Measurements from ENCODE around the gene CTRB1. TPM values are rescaled to one million over a fixed set of nuclear protein-coding genes. Genes with fewer than 3 reads are reported as not detected.
"Not testable (repeated sequence)": the region's sequence is repeated elsewhere in the genome, so short reads cannot be mapped to it uniquely, and the experiment has no call there.

Gene CTRB1
- total RNA-seq, 1 donor, result not detected

DNA sequence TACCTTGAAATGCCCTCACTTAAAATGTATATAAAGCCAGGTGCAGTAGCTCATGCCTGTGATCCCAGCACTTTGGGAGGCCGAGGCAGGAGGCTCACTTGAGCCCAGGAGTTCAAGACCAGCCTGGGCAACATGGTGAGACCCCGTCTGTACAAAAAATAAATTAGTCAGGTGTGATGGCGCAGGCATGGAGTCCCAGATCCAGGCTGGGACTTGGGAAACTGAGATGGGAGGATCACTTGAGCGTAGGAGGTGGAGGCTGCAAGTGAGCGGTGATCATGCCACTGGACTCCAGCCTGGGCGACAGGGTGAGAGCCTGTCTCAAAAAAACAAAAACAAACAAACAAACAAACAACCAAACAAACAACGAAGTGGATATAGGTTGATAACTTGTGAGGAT is 9.3 kb upstream of the CTRB1 start:
- not testable (repeated sequence) for H3K9me3 ChIP-seq (ENCODE audit: low read depth, low read length); H3K27me3 ChIP-seq (ENCODE audit: insufficient read depth, low read length); H3K4me1 ChIP-seq (ENCODE audit: insufficient read depth, low read length); H3K4me3 ChIP-seq (ENCODE audit: low read length)

DNA sequence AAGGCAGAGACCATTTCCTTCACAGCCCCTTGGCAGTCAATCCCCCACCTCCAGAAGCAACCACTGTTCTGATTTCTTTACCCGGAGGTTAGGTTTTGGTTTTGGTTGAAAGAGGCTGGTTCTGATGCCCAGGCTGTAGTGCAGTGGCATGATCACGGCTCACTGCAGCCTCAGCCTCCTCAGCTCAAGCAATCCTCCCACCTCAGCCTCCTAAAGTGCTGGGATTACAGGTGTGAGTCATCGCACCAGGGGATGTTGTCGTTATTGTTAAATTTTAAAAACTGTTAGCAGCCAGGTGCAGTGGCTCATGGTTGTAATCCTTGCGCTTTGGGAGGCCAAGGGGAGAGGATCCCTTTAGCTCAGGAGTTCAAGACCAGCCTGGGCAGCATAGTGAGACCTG is 8.8 kb upstream of the CTRB1 start:
- no peaks in the 10 kb centered on the region for H3K4me1 ChIP-seq (ENCODE audit: insufficient read depth, low read length)
- H3K9me3 ChIP-seq (ENCODE audit: low read depth, low read length), result no peaks in the 10 kb centered on the region

DNA sequence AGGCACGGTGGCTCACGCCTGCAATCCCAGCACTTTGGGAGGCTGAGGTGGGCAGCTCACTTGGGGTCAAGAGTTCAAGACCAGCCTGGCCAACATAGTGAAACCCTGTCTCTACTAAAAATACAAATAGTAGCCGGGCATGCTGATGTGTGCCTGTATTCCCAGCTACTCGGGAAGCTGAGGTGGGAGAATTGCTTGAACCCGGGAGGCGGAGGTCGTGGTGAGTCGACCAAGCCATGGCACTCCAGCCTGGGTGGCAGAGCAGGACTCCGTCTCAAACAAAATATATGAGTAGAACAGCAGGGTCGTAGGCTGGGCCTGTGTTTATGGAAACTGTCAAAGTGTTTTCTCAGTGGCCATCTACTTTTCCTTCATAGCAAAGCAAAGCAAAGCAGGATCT is 7.5 kb upstream of the CTRB1 start:
- not testable (repeated sequence) for H3K4me1 ChIP-seq (ENCODE audit: insufficient read depth, low read length); H3K4me3 ChIP-seq (ENCODE audit: low read length); H3K27me3 ChIP-seq (ENCODE audit: insufficient read depth, low read length)

More for the DNA sequence above, 8.8 kb upstream of the CTRB1 start:
- Histone ChIP-seq H3K27me3 (ENCODE audit: insufficient read depth, low read length) (no peaks in the 10 kb centered on the region), H3K4me3 (ENCODE audit: low read length) (no peak overlapping the region)

DNA sequence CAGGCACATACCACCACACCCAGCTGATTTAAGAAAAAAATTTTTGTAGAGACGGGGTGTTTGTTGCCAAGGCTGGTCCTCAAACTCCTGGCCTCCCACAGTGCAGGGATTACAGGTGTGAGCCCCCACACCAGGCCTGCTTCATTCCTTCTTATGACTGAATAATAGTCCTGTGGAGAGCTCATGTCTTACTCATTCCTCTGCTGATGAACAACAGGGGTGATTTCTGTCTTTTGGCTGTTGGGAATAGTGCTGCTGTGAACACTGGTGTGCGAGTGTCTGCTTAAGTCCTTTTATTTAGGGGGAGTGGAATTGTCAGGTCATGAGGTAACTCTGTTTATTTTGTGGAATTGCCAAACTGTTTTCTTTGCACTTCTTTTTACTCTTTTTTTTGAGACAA is 2.7 kb upstream of the CTRB1 start:
- Histone ChIP-seq H3K9me3 (ENCODE audit: low read depth, low read length) (no peaks in the 10 kb centered on the region), H3K4me3 (ENCODE audit: low read length) (no peak overlapping the region), H3K27me3 (ENCODE audit: insufficient read depth, low read length) (no peaks in the 10 kb centered on the region), H3K4me1 (ENCODE audit: insufficient read depth, low read length) (no peaks in the 10 kb centered on the region)

More for the DNA sequence above, 7.5 kb upstream of the CTRB1 start:
- H3K9me3 ChIP-seq (ENCODE audit: low read depth, low read length), result not testable (repeated sequence)

DNA sequence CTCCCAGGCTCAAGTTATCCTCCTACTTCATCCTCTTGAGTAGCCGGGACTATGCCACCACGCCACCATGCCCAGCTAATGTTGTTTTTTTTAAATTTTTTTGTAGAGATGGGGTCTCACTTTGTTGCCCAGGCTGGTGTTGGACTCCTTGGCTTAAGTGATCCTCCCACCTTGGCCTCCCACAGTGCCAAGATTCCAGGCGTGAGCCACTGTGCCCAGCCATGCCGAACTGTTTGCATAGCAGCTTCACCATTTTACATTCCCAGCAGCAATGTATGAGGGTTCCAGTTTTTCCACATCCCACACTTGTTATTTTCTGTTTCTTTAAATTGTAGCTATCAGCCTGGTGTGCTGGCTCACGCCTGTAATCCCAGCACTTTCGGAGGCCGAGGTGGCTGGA is 2.2 kb upstream of the CTRB1 start:
- no peak overlapping the region for H3K4me3 ChIP-seq (ENCODE audit: low read length)
- no peaks in the 10 kb centered on the region for H3K9me3 ChIP-seq (ENCODE audit: low read depth, low read length)

DNA sequence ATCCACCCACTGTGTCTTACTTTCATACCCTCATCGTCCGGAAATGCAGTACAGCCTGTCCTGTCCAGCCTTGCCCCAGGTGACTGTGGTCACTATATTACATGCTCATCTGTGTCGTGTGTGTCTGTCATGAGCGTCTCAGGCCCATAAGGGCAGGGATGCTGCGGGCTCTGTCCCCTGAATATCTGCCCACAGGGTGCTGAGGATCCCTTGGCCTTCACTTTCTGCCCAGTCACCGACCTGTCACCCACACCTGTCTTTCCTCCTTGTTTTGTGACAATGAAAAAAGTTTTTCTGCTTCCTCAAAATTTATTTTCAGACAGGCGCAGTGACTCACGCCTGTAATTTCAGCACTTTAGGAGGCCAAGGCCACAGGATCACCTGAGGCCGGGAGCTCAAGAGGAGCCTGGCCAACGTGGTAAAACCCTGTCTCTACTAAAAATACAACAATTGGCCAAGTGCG is 1.4 kb upstream of the CTRB1 start:
- Histone ChIP-seq H3K4me3 (ENCODE audit: low read length) (no peak overlapping the region), H3K9me3 (ENCODE audit: low read depth, low read length) (no peaks in the 10 kb centered on the region), H3K27me3 (ENCODE audit: insufficient read depth, low read length) (no peaks in the 10 kb centered on the region), H3K4me1 (ENCODE audit: insufficient read depth, low read length) (no peaks in the 10 kb centered on the region)

More for the DNA sequence above, 2.2 kb upstream of the CTRB1 start:
- Histone ChIP-seq H3K27me3 (ENCODE audit: insufficient read depth, low read length) (no peaks in the 10 kb centered on the region), H3K4me1 (ENCODE audit: insufficient read depth, low read length) (no peaks in the 10 kb centered on the region)

DNA sequence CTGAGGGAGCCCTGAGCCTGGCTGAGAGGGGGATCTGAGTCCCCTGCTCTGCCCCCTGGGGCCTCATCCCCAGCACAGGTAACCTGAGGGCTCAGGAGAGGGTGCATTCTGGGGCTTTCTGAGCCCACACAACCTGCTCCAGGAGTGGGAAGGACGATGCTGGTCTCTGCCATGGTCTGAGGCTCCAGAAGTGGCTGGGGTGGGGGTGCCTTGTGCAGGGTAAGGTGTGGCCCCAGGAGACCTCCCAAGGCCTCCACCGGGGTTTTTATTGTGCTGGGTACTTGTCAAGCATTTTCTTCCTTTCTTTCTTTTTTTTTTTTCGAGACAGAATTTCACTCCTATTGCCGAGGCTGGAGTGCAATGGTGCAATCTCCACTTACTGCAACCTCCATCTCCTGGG is 300 bp downstream of the CTRB1 start:
- H3K4me1 ChIP-seq (ENCODE audit: insufficient read depth, low read length), result no peaks in the 10 kb centered on the region

DNA sequence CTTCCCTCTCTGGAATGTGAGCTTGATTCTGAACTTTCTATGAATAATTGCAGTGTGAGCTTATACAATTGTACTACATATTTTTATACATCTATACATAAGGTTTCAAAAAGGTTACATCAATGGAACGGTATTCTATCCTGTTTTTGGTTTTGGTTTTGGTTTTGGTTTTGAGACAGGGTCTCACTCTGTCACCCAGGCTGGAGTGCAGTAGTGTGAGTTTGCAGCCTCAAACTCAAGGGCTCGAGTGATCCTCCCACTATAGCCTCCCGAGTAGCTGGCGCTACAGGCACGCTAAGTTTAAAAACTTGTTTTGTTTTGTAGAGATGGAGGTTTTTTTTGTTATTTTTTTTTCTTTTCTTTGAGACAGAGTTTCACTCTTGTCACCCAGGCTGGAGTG is 1.1 kb downstream of the CTRB1 start:
- H3K4me1 ChIP-seq (ENCODE audit: insufficient read depth, low read length), result no peaks in the 10 kb centered on the region
- no peaks in the 10 kb centered on the region for H3K9me3 ChIP-seq (ENCODE audit: low read depth, low read length)
- no peaks in the 10 kb centered on the region for H3K27me3 ChIP-seq (ENCODE audit: insufficient read depth, low read length)
- no peak overlapping the region for H3K4me3 ChIP-seq (ENCODE audit: low read length)

More for the DNA sequence above, 300 bp downstream of the CTRB1 start:
- Histone ChIP-seq H3K9me3 (ENCODE audit: low read depth, low read length) (no peaks in the 10 kb centered on the region), H3K4me3 (ENCODE audit: low read length) (no peak overlapping the region), H3K27me3 (ENCODE audit: insufficient read depth, low read length) (no peaks in the 10 kb centered on the region)

DNA sequence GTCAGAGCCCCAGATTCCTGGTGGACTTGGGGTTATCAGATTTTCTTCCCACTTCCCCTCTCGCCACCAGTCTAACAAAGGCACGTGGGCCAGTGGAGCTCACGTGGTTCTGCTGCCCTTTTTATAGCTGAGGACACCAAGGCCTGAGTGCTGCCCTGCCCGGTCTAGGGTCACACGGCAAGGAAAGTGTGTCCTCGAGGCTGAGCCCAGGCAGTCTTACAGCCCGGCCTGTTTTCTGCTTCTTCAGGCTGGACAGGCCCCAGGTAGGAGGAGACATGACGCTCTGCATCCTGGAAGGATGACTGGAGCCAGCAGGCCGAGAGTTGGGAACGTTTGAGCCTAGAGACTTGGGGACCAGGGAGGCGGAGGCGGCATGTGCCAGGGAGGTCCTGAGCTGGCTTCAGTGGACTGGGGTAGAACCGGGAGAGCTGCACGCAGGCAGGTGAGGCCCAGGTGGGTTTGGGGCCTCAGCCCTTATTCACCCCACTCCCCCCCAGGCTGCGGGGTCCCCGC is 3.5 kb downstream of the CTRB1 start:
- Histone ChIP-seq H3K27me3 (ENCODE audit: insufficient read depth, low read length) (no peaks in the 10 kb centered on the region), H3K9me3 (ENCODE audit: low read depth, low read length) (no peaks in the 10 kb centered on the region), H3K4me1 (ENCODE audit: insufficient read depth, low read length) (no peaks in the 10 kb centered on the region), H3K4me3 (ENCODE audit: low read length) (no peak overlapping the region)

DNA sequence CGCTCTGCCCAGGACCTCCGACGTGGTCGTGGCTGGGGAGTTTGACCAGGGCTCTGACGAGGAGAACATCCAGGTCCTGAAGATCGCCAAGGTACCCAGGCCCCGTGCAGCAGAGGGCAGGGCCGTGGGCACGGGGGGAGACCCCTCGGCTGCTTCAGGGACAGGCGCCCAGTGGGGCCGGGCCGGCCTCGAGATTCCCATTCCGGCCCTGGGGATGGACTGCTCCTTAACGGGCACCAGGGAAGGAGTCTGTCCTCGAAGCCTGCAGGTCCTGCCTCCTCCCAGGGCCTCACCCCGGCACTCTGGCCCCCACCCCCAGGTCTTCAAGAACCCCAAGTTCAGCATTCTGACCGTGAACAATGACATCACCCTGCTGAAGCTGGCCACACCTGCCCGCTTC is 4.3 kb downstream of the CTRB1 start:
- H3K27me3 ChIP-seq (ENCODE audit: insufficient read depth, low read length); H3K4me3 ChIP-seq (ENCODE audit: low read length); H3K4me1 ChIP-seq (ENCODE audit: insufficient read depth, low read length); H3K9me3 ChIP-seq (ENCODE audit: low read depth, low read length): not testable (repeated sequence)

DNA sequence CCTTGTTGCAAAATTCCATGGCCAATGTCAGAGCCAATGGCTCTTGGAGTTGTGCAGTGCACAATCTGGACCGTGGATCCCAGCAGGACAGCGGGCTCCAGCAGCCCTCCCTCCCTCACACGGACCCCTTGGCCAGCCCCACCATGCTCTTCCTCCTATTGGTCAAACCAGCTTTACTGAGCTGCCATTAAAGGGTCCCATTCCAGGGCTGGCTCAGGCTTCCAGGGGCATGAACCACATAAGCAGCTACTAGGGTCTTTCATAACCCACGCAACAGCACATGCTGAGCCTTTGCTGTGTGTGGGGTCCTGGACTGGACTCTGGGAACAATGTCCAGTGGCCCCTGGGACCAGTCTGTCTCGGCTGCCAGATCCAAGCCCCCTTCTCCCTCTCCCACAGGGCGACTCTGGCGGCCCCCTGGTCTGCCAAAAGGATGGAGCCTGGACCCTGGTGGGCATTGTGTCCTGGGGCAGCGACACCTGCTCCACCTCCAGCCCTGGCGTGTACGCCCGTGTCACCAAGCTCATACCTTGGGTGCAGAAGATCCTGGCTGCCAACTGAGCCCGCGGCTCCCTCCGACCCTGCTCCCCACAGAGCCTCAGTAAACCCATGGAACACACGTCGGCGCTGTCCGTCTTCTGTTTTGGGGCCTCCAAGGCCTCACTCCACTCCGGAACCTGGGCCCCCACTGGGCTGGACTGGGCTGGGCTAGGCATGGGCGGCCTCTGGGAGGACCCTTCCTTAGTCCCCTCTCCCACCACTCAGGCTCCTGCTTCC is 5.7 kb downstream of the CTRB1 start:
- Histone ChIP-seq H3K4me1 (ENCODE audit: insufficient read depth, low read length) (no peaks in the 10 kb centered on the region), H3K4me3 (ENCODE audit: low read length) (no peak overlapping the region), H3K27me3 (ENCODE audit: insufficient read depth, low read length) (no peaks in the 10 kb centered on the region), H3K9me3 (ENCODE audit: low read depth, low read length) (no peaks in the 10 kb centered on the region)

DNA sequence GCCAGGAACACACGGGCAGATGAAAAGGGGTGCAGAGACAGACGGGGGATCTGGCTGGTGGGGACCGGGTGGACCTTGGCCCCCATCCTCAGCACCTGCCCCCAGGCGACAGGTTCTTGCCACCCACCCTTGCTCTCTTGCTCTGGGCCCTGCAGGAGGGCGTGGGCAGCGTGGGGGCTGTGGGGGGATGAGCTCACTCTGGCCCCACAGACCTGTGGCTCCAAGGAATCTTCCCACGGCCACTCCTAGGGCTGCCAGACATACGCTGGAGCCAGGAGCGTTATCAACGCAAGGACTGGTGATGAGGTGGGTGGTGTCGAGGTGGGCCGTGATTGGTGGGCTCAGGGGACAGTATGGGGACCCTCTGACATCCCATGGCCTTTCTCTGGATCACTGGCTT is 6.3 kb downstream of the CTRB1 start:
- Histone ChIP-seq H3K9me3 (ENCODE audit: low read depth, low read length) (no peaks in the 10 kb centered on the region), H3K4me1 (ENCODE audit: insufficient read depth, low read length) (no peaks in the 10 kb centered on the region), H3K27me3 (ENCODE audit: insufficient read depth, low read length) (no peaks in the 10 kb centered on the region), H3K4me3 (ENCODE audit: low read length) (no peak overlapping the region)

DNA sequence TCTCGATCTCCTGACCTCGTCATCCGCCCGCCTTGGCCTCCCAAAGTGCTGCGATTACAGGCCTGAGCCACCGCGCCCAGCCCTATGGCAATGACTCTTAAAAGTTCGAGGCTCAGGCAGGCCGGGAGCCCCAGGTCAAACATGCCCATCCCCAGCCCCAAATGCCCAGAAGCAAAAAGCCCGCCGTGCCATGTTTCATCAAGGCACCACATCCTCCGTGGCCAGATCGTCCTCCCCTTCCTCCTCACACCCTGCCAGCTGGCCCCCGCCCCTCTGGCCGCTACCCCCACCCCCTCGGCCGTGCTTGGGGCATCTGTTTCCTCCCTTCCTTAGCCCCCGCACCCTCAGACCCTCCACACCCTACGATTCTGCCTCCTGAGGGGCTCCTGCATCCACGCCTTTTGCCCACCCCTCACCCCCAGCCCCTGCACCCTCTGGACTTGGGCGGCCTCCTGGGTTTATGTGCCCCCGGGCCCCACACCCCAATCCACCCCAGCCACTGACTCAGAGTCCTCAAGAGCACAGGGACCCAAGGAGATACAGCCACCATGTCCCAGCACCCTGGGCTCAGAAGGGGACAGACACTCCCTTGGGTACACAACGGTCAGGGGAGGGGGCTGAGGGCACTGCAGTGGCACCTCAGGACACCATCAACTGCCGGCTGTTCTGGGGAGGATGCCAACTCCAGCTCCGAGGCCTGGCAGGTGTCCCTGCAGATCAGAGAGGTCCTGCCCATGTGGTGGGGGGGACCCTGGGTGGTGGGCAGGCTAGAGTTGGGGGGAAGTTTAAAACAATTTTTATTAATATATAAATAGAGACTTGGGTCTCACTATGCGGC is 7.1 kb downstream of the CTRB1 start:
- Histone ChIP-seq H3K4me1 (ENCODE audit: insufficient read depth, low read length) (no peaks in the 10 kb centered on the region), H3K27me3 (ENCODE audit: insufficient read depth, low read length) (no peaks in the 10 kb centered on the region), H3K9me3 (ENCODE audit: low read depth, low read length) (no peaks in the 10 kb centered on the region), H3K4me3 (ENCODE audit: low read length) (no peak overlapping the region)

DNA sequence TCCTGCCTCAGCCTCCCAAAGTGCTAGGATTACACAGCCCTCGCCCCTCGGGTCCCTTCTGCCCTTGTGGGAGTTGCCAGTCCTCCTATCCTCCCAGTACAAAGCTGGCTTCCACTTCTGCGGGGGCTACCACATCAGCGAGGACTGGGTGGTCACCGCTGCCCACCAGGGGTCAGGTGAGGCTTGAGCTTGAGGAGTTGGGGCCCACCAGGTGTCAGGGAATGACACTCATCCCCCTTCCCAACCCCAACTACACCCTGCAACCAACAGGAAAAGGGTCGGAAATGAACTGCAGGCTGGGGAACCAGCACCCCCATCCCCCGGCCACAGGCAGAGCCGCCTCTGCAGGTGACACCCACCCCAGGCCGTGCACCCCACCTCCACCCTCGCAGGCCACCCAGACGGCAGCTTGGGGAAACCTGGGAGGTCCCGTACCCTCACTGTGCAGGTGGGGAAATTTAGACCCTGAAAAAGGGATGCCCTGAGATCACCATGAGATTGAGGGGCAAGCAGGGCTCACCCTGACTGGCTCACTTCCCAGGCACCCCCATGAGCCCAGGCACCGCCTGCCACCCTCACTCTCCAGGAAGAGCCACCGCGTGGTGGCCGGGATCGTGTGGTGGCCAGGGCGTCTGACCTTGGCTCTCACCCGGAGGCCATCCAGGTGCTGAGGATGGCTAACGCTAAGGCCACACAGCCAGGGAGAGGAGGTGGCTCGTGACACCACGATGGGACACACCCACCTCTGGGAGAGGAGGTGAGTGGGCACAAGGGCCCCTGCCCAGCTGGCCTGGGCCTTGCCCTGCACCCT is 8.0 kb downstream of the CTRB1 start:
- Histone ChIP-seq H3K27me3 (ENCODE audit: insufficient read depth, low read length) (no peaks in the 10 kb centered on the region), H3K4me1 (ENCODE audit: insufficient read depth, low read length) (no peaks in the 10 kb centered on the region), H3K9me3 (ENCODE audit: low read depth, low read length) (no peaks in the 10 kb centered on the region), H3K4me3 (ENCODE audit: low read length) (no peak overlapping the region)
